Tibial nerve (tissue), 4 donors: ENCODE results near the gene IL1RAPL2. TPM values are rescaled to one million over a fixed set of nuclear protein-coding genes. Genes with fewer than 3 reads are reported as not detected.

Experiments
- DNase-seq, 2 donors: peaks; one replicate each; pipeline ENCODE4 v3.0.0-alpha.2; 2019; ENCODE audit warnings: low spot score in 2 of 2
- H3K27ac ChIP-seq, 4 donors: fragments of 200-600 bp; sonication (generic) in 3 of 4; one replicate each; pipeline ENCODE4 v1.5.1; 2017 to 2019; ENCODE audit warnings: mild to moderate bottlenecking in 1 of 4
- H3K27me3 ChIP-seq, 2 donors: fragments of 200-600 bp; sonication (generic) in 1 of 2; one replicate each; pipeline versions ENCODE4 v1.5.1 to v1.6.0; 2017 to 2019
- H3K36me3 ChIP-seq, 3 donors: fragments of 200-600 bp; sonication (generic); one replicate each; pipeline ENCODE4 v1.5.1; 2018 to 2019
- H3K4me1 ChIP-seq, 4 donors: fragments of 200-600 bp; sonication (generic) in 3 of 4; one replicate each; pipeline ENCODE4 v1.5.1; 2017 to 2019
- H3K4me3 ChIP-seq, 4 donors: fragments of 200-600 bp; sonication (generic) in 3 of 4; one replicate each; pipeline ENCODE4 v1.5.1; 2017 to 2019; ENCODE audit warnings: mild to moderate bottlenecking in 1 of 4, moderate library complexity in 1 of 4
- H3K9me3 ChIP-seq, 4 donors: fragments of 200-600 bp; sonication (generic) in 3 of 4; one replicate each; pipeline ENCODE4 v1.5.1; 2017 to 2019
- CTCF ChIP-seq, 5 experiments: fragments of 200-600 bp in 3 of 5; fragments of 450-650 bp in 2 of 5; sonication (generic) in 3 of 5; IDR thresholded peaks; one replicate each; pipeline ENCODE4 v1.5.1; 2016 to 2019; ENCODE audit warnings: antibody characterized with exemption in 5 of 5, mild to moderate bottlenecking in 3 of 5, moderate library complexity in 2 of 5
- EP300 ChIP-seq, 2 donors: sonication (generic); formaldehyde crosslinking; IDR thresholded peaks; one replicate each; pipeline ENCODE4 v1.6.1; 2017; ENCODE audit warnings: antibody characterized with exemption in 2 of 2, mild to moderate bottlenecking in 1 of 2
- POLR2A ChIP-seq, 2 donors: fragments of 450-650 bp; IDR thresholded peaks; one replicate each; pipeline ENCODE4 v1.6.1; 2017; ENCODE audit warnings: antibody characterized with exemption in 2 of 2, mild to moderate bottlenecking in 2 of 2, moderate library complexity in 2 of 2
- WGBS, 2 donors: methylation state at CpG; one replicate each; pipeline ENCODE4 v1.1.5; 2018; 5-methylcytosine and 5-hydroxymethylcytosine counted together
- total RNA-seq, 4 donors: library from RNA; depleted of rRNA; stranded (reverse); fragments of >200 nt; gene quantifications; one replicate each; pipeline ENCODE4 v1.1.0, GENCODE V29; 2016

Gene IL1RAPL2
- total RNA-seq, 4 donors from 2014 or later, result not detected

GRCh38 chrX:105634180-105634579, 1068.2 kb downstream of the IL1RAPL2 start:
- Histone ChIP-seq H3K9me3 (no peaks in the 10 kb centered on the region), H3K36me3 (no peaks in the 10 kb centered on the region)

GRCh38 chrX:105635794-105636193, 1069.8 kb downstream of the IL1RAPL2 start:
- H3K9me3 ChIP-seq, result no peaks in the 10 kb centered on the region
- no peak overlapping the region for H3K27ac ChIP-seq
- no peak for DNase-seq
- H3K36me3 ChIP-seq, result no peaks in the 10 kb centered on the region
- H3K4me1 ChIP-seq, result no peaks in the 10 kb centered on the region
- TF ChIP-seq POLR2A (IDR thresholded peaks at IDR 0.05) (no peak), EP300 (IDR thresholded peaks at IDR 0.05) (no peak), CTCF (IDR thresholded peaks at IDR 0.05) (no peak)
- no peak overlapping the region for H3K4me3 ChIP-seq
- H3K27me3 ChIP-seq, result peaks cover 0 to 4% of the 10 kb centered on the region in 2 donors

More at GRCh38 chrX:105634180-105634579, 1068.2 kb downstream of the IL1RAPL2 start:
- Histone ChIP-seq H3K4me1 (no peaks in the 10 kb centered on the region), H3K27ac (no peak overlapping the region), H3K27me3 (peaks cover 0 to 4% of the 10 kb centered on the region in 2 donors), H3K4me3 (no peak overlapping the region)
- no peak for DNase-seq
- TF ChIP-seq EP300 (IDR thresholded peaks at IDR 0.05), result no peak
- no peak for TF ChIP-seq CTCF (IDR thresholded peaks at IDR 0.05)
- no peak for TF ChIP-seq POLR2A (IDR thresholded peaks at IDR 0.05)

GRCh38 chrX:105636667-105637066, 1070.7 kb downstream of the IL1RAPL2 start:
- TF ChIP-seq CTCF (IDR thresholded peaks at IDR 0.05) (no peak), POLR2A (IDR thresholded peaks at IDR 0.05) (no peak), EP300 (IDR thresholded peaks at IDR 0.05) (no peak)
- H3K36me3 ChIP-seq, result no peaks in the 10 kb centered on the region
- WGBS, 2 donors, result 70 to 100% methylated on average over 1 of the region's 1 CpG
- no peaks in the 10 kb centered on the region for H3K4me1 ChIP-seq
- H3K4me3 ChIP-seq, result no peak overlapping the region
- no peak for DNase-seq
- H3K27ac ChIP-seq, result no peak overlapping the region
- no peaks in the 10 kb centered on the region for H3K9me3 ChIP-seq
- peaks cover 0 to 4% of the 10 kb centered on the region in 2 donors for H3K27me3 ChIP-seq

GRCh38 chrX:105645667-105646357, 1079.8 kb downstream of the IL1RAPL2 start:
- 55 to 58% methylated on average over 5 of the region's 5 CpGs for WGBS, 2 donors
- Histone ChIP-seq H3K9me3 (no peaks in the 10 kb centered on the region), H3K4me1 (no peaks in the 10 kb centered on the region), H3K27me3 (no peaks in the 10 kb centered on the region), H3K4me3 (no peak overlapping the region), H3K36me3 (no peaks in the 10 kb centered on the region), H3K27ac (no peak overlapping the region)
- TF ChIP-seq POLR2A (IDR thresholded peaks at IDR 0.05) (no peak), CTCF (IDR thresholded peaks at IDR 0.05) (no peak), EP300 (IDR thresholded peaks at IDR 0.05) (no peak)
- DNase-seq, result no peak

- Histone ChIP-seq H3K9me3 (no peaks in the 10 kb centered on the region), H3K27me3 (no peaks in the 10 kb centered on the region), H3K4me3 (no peak overlapping the region), H3K4me1 (no peaks in the 10 kb centered on the region), H3K27ac (no peak overlapping the region), H3K36me3 (no peaks in the 10 kb centered on the region)
- TF ChIP-seq EP300 (IDR thresholded peaks at IDR 0.05) (no peak), POLR2A (IDR thresholded peaks at IDR 0.05) (no peak), CTCF (IDR thresholded peaks at IDR 0.05) (no peak)
- no peak for DNase-seq
- WGBS, 2 donors, result 87% methylated on average over 17 of the region's 17 CpGs
These were observed 1080.8 kb downstream of the IL1RAPL2 start for GRCh38 chrX:105646592-105647372.
